Measurements from ENCODE around the gene TECRL.

DNA sequence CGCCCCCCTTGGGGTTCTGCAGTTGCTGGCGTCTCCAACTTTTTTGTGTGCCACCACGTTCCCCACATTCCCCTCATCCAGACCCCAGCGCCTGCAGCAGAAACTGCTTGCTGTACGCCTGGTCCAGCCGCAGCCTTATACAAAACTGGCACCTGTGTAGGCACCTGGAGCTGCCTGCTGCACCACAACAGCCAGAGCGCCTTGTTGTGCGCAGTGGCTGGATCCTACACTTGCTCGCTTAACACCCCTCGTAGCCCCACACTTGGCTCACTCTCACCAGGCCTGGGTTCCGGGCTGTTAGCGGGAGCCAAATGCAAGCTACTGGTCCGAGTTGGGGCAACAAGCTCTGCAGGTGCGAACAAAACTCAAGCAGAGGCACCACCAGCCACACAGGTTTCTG lies 136.8 kb downstream of the TECRL start:
- TF ChIP-seq, protein P1, sequence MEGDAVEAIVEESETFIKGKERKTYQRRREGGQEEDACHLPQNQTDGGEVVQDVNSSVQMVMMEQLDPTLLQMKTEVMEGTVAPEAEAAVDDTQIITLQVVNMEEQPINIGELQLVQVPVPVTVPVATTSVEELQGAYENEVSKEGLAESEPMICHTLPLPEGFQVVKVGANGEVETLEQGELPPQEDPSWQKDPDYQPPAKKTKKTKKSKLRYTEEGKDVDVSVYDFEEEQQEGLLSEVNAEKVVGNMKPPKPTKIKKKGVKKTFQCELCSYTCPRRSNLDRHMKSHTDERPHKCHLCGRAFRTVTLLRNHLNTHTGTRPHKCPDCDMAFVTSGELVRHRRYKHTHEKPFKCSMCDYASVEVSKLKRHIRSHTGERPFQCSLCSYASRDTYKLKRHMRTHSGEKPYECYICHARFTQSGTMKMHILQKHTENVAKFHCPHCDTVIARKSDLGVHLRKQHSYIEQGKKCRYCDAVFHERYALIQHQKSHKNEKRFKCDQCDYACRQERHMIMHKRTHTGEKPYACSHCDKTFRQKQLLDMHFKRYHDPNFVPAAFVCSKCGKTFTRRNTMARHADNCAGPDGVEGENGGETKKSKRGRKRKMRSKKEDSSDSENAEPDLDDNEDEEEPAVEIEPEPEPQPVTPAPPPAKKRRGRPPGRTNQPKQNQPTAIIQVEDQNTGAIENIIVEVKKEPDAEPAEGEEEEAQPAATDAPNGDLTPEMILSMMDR (conservative IDR thresholded peaks at IDR 0.05 in 1 of 2, IDR thresholded peaks at IDR 0.05 in 1 of 2; ENCODE audit: low read depth in 1 of 2, low read length in 2 of 2), result no peak
- TF ChIP-seq EZH2 (IDR thresholded peaks at IDR 0.05; ENCODE audit: low read length, missing control alignments), result no peak
